ENCODE data around the gene PLCZ1. TPM values are rescaled to one million over a fixed set of nuclear protein-coding genes. Genes with fewer than 3 reads are reported as not detected.
"Not testable (repeated sequence)": the region's sequence is repeated elsewhere in the genome, so short reads cannot be mapped to it uniquely, and the experiment has no call there.

PLCZ1 gene, protein sequence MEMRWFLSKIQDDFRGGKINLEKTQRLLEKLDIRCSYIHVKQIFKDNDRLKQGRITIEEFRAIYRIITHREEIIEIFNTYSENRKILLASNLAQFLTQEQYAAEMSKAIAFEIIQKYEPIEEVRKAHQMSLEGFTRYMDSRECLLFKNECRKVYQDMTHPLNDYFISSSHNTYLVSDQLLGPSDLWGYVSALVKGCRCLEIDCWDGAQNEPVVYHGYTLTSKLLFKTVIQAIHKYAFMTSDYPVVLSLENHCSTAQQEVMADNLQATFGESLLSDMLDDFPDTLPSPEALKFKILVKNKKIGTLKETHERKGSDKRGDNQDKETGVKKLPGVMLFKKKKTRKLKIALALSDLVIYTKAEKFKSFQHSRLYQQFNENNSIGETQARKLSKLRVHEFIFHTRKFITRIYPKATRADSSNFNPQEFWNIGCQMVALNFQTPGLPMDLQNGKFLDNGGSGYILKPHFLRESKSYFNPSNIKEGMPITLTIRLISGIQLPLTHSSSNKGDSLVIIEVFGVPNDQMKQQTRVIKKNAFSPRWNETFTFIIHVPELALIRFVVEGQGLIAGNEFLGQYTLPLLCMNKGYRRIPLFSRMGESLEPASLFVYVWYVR
- under 1 TPM; 0.28 to 0.47 (median 0.40) TPM for polyA plus RNA-seq (ENCODE audit: insufficient read length in 3 of 3)

DNA sequence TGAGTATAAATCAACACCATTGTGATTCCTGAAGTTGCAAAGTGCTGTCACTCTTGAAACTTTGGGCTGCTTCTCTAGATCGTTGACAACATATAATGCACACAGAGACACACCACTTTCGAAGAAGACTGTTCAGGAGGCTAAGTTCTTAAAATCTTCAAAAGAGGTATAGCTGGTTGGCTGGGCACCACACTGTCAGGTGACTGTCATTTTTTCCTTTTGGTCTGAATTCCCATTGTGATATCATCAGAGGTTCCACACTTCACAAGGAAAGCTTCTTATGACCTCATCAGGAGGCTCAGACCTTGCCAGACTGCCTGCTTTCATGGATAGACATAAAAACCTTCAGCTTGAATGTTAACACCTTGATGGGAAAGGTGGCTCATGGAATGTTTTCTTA is at the start of gene PLCZ1, which contains the start of gene CAPZA3:
PLCZ1 (minus strand) TSS at position 194 of the 400 bp plus-strand sequence. CDS start 641 bp downstream, outside the sequence.
CAPZA3 (plus strand) TSS at position 301 of the 400 bp plus-strand sequence. CDS start 150 bp downstream, outside the sequence.
- no peak for DNase-seq (ENCODE audit: low read depth in 3 of 3, low spot score in 2 of 3)

DNA sequence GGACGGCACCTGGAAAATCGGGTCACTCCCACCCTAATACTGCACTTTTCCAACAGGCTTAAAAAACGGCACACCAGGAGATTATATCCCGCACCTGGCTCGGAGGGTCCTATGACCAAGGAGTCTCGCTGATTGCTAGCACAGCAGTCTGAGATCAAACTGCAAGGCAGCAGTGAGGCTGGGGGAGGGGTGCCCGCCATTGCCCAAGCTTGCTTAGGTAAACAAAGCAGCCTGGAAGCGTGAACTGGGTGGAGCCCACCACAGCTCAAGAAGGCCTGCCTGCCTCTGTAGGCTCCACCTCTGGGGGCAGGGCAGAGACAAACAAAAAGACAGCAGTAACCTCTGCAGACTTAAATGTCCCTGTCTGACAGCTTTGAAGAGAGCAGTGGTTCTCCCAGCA is 47.7 kb upstream of the PLCZ1 start:
- DNase-seq (ENCODE audit: low read depth in 3 of 3, low spot score in 2 of 3), result not testable (repeated sequence)

DNA sequence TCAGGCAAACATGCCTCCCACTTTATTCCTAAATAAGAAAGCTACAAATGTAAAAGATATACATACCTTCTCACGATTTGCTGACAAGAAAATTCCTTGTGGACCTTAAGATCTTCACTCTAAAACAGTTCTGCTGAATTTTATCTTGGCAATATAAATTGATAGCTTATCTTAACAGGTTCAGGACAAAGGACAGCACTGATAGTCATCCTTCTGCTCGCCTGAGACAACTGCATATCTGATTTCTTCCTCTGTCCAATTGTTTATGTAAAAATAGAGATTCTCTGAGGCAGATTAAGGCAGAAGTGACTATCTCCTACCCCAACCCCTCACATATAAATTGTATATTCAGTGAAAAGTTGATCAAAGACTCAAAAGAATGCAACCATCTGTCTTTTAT is 45.0 kb upstream of the PLCZ1 start:
- DNase-seq (ENCODE audit: low read depth in 3 of 3, low spot score in 2 of 3), result no peak

DNA sequence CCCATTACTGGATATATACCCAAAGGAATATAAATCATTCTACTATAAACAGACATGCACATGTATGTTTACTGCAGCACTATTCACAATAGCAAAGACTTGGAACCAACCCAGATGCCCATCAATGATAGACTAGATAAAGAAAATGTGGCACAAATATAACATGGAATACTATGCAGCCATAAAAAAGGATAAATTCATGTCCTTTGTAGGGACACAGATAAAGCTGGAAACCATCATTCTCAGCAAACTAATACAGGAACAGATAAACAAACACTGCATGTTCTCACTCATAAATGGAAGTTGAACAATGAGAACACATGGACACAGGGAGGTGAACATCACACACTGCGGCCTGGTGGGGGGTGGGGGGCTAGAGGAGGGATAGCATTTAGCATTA is 28.7 kb upstream of the PLCZ1 start:
- DNase-seq (ENCODE audit: low read depth in 3 of 3, low spot score in 2 of 3), result not testable (repeated sequence)

DNA sequence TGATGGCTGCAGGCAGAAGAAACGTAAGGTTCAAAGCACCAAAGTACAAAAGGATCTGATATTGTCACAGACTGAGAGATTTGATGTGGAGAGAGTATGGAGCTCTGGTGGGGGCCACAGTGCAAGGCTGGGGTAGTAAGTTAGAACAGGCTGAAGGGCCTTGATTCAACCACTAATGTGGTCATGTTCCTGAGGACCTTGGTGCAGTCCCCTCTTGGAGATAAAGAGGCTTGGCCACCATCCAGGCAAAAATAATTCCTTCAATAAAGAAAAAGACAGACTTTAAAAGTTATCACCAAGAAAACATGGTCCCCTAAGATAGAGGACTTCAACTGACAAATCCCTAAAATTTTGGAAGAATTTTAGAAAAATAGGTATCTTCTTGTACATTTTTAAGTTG is 17.5 kb upstream of the PLCZ1 start:
- DNase-seq (ENCODE audit: low read depth in 3 of 3, low spot score in 2 of 3), result no peak

DNA sequence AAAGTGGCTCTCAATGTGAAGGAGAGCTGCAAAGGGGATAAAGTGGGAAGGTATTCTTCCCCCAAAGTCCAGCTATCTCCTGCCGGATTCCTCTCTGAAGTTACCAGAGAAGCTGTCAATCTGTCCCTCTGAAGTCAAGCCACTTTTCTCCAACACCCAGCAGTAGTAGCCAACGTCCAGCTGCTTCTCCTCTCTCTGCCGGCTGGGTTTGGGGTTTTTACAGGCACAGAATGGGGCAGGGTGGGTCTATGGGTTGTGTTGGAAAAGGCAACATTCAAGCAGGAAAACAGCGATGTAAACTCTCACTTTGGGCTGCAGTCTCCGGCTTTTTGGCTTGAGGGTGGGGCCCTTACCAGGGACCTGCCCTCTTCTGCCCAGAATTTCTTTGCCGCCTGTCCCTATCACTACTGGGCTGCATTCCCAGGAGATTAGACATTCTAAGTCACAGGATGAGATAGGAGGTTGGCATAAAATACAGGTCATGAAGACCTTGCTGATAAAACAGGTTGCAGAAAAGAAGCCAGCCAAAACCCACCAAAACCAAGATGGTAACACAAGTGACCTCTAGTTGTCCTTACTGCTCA is 16.4 kb upstream of the PLCZ1 start:
- DNase-seq (ENCODE audit: low read depth in 3 of 3, low spot score in 2 of 3), result no peak

DNA sequence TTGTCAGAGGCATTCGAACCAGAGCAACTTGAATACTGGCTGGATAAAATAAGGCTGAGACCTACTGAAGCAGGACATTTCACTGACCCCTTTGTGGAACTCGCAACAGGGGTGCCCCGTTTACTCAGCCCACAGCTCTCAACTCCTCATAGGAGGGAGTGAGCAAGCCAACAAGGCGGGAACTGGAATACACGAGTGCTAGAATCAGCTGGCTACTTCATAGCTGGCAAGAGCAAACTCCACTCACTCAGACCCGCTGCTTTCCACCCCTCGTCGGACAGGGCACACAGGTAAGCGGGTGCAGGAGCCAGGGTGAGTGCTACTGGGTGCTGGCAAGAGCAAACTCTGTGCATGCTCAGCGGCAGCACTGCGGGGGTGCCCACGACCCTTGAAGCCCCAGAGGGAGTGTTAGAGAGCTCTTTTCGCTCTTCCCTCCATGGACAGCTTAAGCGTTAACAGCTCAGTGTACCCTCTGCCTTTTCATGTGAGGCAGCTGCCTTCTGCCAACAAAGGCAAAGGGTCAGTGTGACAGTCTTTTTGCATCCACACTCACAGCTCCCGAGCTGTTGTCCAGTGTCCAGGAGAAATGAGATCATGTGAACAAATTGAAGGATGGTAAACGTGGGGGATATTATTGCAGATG is 15.8 kb upstream of the PLCZ1 start:
- DNase-seq (ENCODE audit: low read depth in 3 of 3, low spot score in 2 of 3), result peak in 1 of 3 donors; percentile 10

DNA sequence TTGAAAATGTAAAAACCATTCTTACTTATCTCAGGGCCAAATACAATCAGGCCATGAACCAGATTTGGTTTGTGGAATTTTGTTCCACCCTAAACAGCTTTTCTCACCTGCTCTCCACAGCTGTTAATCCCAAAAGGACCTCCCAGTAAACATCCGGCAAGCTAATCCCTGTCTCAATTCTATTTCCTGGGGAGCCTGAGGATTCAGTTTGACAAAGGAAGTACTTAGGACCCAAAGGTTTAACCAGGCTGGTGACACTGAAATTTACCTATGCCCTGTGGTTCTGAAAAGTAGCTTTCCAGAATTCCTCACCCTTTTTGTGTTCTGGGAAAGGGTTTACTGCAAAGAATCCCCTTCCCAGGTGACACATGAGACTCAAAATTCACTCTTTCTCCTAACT is 15.1 kb upstream of the PLCZ1 start:
- no peak for DNase-seq (ENCODE audit: low read depth in 3 of 3, low spot score in 2 of 3)

DNA sequence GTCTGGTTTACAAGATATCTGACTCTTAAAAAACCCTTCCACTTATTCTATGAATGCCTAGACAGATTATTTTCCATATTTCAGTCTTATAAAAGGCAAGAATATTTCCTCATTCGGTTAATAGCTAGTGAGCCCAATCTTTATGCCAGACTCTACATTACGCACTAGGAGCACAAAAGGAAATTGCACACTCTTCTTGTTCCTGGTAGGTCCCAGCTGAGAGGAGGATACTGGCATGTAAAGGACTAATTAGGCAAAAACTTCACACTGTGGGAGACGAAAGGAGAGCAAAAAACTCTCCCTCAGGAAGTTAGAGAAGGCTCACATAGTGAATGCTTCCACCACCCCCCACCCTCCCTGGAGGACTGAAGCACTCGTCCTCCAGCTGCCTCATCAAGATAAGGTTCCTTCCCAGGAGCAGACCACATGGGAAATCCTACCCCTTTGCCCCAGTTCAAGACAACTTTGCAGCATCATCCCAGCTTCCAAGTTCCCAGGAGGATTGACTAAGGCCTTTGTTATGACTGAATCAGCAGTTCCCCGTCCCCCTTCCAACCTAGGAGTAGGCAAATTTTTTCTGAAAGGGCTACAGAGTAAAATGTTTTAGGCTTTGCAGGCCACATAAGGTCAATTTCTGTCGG is 14.6 kb upstream of the PLCZ1 start:
- no peak for DNase-seq (ENCODE audit: low read depth in 3 of 3, low spot score in 2 of 3)

DNA sequence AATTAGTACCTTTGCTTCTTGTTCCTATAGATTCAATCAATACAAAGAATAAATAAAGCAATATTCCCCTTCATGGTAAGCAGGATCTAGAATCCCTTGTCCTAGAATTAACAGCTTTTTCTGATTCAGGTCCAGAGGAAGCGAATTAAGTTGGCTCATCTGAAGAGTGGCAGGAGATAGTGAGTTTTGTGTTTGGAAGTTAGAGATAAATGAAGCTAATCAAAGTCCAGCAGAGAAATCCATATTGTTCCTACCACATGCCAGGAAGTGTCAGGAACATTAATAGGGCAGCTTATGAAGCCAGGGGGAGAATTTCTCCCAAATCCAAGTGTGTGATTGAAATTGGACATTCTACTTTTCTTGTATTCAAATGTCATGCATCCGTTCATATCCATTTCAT is 14.1 kb upstream of the PLCZ1 start:
- no peak for DNase-seq (ENCODE audit: low read depth in 3 of 3, low spot score in 2 of 3)

DNA sequence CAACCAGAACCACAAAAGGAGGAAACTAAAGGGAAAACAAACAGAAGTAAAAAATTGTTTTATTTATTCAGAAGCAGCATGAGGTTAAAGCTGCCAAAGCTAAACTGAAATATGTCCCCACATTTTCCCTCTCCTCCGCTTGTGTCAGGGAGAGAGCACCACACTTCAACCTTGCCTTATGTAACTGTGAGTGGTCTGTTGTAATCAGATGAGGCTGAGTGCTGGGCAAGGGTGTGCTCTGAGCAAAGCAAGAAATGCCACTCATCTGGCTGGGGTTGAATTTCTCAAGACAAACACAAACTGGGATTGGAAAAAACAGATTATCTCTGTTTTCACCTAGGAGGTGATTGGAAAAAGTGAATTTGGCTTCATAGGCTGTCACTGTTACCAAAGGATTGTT is 12.3 kb upstream of the PLCZ1 start:
- DNase-seq (ENCODE audit: low read depth in 3 of 3, low spot score in 2 of 3), result no peak

DNA sequence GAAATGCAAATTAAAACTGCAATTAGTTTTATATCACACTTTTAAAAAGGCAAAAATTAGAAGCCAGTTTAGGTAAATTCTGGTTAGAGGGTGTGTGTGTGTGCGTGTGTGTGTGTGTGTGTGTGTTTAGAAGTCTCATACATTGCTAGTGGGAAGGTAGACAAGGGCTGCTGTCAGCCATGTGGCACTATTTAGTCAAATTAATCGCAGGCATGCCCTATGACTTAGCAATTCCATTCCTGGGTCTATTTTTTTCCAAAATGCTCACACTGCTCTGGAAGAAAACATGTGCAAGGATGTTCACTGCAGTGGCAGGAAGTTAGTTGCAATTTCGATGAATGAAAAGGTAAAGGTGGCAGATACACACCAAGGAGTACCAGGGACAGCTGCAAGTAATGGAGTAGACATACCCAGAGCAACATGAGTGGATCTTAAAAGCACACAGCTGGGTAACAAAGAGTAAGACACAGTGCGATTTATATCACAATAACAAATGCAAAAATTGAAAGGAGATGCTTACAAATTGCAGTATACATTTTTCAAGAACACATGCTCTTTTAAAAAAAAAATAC is 11.7 kb upstream of the PLCZ1 start:
- no peak for DNase-seq (ENCODE audit: low read depth in 3 of 3, low spot score in 2 of 3)

DNA sequence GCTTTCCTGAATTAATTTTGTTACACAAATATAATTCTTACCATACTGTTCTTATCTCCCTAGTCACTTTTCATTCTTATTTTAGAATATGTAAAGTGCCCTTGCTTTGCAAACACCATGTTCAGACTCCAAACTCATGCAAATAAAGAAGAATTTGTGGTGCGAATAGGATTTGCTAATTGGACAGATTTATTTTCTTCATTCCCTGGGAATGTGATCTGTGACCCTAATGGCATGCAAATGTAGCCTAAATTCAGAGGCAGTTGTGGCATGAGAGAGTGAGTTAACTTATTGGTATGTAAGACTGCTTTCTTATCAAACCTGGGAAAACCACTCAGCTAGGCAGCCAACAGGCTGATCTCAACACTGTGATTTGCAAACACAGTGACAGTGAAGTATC is 10.1 kb upstream of the PLCZ1 start:
- DNase-seq (ENCODE audit: low read depth in 3 of 3, low spot score in 2 of 3), result no peak

DNA sequence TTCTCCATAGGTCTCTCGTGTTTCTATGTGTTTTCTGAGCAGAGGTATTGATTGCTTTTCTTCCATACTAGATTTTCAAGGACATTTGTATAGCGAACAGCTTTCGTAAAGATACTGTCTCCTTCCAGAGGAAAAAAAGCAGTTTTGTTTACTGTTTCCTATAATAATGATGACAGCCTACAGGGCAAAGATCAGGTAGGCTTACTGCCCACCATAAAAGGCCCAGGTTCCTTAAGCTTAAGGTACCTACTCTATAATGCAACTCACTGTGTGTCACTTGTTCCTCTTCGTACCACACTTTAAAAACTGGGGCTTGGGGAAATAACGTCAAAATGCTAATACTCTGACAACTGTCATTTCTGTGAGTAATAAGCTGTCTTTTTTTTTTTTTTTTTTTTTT is 6.7 kb downstream of the PLCZ1 start:
- DNase-seq (ENCODE audit: low read depth in 3 of 3, low spot score in 2 of 3), result no peak

DNA sequence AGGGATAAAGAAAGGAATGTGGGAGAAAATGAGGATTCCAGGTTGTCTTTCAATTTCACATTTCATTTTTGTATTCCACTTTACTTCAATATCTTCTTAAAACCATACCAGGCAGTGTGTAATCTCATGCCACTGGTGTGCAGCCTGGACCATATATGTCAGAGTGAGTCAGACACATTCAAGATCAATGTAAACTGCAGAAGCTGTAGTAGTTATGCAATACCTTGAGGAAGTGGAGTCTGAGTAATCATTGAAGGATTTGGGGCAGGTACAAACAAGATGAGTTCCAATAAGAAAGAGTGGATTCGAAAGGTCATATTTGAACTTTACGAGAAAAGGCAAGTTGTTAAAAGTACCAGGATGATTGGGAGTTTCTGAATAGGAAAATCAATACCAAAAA is 14.1 kb downstream of the PLCZ1 start:
- no peak for DNase-seq (ENCODE audit: low read depth in 3 of 3, low spot score in 2 of 3)

DNA sequence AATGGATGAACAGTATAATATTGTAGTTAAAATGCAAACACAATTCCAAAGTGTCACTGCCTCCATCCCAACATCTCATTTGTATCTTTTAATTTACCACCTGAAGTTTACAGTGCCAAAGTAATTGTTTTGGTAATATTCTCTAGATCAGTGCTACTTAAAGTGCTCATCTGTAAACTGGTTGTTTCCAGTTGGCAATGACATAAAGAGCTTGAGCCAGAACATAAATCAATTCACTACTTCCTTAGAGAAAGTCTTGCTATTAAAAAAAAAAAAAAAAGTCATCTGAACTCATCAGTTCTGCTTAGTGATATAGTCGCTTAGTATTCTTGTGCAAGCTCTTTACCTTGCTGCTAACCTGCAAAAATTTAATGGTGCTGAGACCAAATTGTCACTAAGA is 16.4 kb downstream of the PLCZ1 start:
- DNase-seq (ENCODE audit: low read depth in 3 of 3, low spot score in 2 of 3), result no peak

DNA sequence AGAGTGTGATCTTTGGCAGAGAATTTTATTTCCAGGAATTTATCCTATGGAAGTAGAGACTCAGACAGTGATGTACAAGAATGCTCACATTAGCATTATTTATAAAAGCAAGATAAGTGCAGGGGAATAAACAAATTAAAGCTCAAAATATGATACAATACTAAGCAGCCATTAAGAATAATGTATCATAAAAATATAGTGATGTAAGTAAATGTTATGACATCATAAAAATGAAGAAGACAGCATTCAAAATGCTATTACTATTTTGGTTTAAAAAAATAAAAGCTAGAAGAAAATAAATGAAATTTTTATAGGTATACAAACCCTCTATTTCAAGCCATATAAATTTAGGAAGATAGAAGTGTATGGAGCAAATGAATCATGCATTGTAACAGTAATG is 17.1 kb downstream of the PLCZ1 start:
- DNase-seq (ENCODE audit: low read depth in 3 of 3, low spot score in 2 of 3), result no peak

DNA sequence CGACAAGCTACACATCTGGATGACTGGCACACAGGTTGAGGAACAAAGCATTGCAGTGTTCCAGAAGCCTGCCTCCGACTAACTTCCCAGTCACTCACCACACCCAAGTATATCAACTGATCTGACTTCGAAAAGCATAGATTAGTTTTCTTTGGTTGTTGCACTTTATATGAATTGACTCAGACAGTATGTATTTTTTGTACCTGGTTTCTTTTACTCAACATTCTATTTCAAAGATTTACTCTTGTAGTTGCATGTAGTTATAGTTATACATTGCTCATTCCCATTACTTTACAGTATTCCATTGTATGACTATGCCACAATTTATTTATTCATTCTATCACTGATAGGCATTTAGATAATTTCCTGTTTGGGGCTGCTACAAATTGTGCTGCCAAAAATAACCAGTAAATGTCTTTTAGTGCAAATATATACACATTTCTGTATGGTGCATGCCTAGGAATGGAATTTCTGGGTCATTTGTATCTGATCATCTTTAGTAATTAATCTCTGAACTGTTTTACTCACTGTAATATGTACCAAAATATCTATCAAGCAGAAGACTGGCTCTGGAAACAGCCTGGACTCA is 17.8 kb downstream of the PLCZ1 start:
- DNase-seq (ENCODE audit: low read depth in 3 of 3, low spot score in 2 of 3), result no peak

DNA sequence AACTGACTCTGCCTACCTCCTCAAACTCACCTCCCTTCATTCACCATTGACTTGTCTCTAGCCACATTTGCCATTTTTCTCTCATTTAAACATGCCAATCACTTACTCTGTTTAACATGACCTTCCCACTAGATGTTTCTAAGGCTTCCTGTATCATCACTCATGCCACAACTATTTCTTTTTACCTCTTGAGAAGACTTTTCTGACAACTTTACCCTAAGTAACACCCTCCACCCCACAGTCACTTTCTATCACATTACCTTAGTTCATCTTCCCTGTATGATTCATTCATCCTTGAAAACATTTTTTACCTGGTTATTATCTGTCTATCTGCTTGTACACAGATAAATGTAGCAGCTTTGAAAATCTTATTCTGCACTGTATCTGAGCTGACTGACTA is 19.4 kb downstream of the PLCZ1 start:
- DNase-seq (ENCODE audit: low read depth in 3 of 3, low spot score in 2 of 3), result no peak

DNA sequence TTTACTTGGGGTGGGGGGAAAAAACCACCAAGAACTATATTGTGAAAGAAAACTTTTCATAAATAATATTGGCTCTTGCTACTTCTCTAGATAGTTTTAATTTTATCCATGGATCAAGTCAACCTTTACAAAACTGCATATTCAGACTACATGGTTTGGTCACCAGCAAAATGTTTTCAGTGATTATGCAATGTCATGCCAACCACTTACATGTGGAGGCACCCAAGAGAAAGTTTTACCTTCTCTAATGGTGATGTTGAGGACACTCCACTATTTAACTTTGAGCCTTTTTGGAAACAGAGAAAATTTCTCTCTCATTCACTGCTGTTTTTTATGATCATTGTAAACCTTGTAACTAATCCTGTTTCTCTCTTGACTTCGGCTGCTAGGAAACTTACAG is 21.6 kb downstream of the PLCZ1 start:
- no peak for DNase-seq (ENCODE audit: low read depth in 3 of 3, low spot score in 2 of 3)

Data from right renal cortex interstitium (tissue), 3 donors.